ENCODE results near the gene SEPTIN1. TPM values are rescaled to one million over a fixed set of nuclear protein-coding genes. Genes with fewer than 3 reads are reported as not detected.

The SEPTIN1 gene
- total RNA-seq, 1 experiment from 2014 or later = 3.4 TPM

DNA sequence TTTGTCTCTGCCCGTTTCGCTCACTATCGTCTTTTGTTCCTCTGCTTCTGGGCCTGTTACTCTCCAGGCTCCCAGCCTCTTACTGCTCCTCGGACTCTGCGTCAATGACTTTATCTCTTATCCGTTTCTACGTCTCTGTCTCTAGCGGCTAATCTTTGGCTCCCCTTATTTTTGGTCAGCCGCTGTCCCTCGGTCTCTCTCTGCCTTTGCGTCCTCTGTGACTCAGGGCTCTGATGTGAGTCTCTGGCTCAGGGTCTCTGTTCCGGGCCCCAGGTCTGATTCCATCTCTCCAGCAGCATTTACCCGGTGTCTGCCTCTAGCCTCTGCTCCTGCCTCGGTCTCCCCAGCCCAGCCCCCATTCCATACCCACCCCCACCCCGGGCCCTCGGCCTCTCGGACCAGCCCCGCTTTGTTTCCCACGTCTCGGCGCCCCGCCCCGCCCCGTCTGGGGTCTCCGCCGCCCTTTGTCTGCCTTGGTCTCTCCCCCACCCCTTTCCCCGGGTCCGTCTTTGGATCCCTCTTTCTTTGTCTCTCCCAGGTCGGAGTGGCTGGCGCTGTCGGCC lies 12.3 kb upstream of the SEPTIN1 start:
- no peak for DNase-seq (ENCODE audit: low read depth, low spot score)
- Histone ChIP-seq H3K27ac (ENCODE audit: low read depth, low read length) (peak overlapping the region; percentile 97), H3K27me3 (ENCODE audit: insufficient read depth, low read length) (no peaks in the 10 kb centered on the region), H3K4me1 (ENCODE audit: control insufficient read depth in 1 of 2, insufficient read depth in 2 of 2, low read length in 2 of 2) (peaks cover 24 to 43% of the 10 kb centered on the region in 2 experiments), H3K9me2 (ENCODE audit: insufficient read depth) (no peaks in the 10 kb centered on the region), H3K4me2 (ENCODE audit: low read length) (peak overlapping the region; percentile 88), H3K9me3 (ENCODE audit: control insufficient read depth in 1 of 2, insufficient read depth in 1 of 2, low read depth in 1 of 2, low read length in 2 of 2) (no peaks in the 10 kb centered on the region), H4K20me1 (ENCODE audit: insufficient read depth) (no peaks in the 10 kb centered on the region), H3K9ac (ENCODE audit: low read length) (peak overlapping the region; percentile 87), H3K4me3 (replicated peaks in 1 of 2; ENCODE audit: low read depth in 1 of 2, low read length in 2 of 2) (peak overlapping the region; percentile 95 to 96), H3K36me3 (ENCODE audit: control insufficient read depth in 1 of 2, insufficient read depth in 2 of 2, low read length in 2 of 2) (peaks cover 2 to 18% of the 10 kb centered on the region in 2 experiments; a peak in 3 of 4 replicates), H2AFZ (ENCODE audit: low read depth, low read length, poor library complexity, severe bottlenecking) (peak overlapping the region; percentile 45), H3K79me2 (ENCODE audit: insufficient read depth, low read length) (peaks cover 25% of the 10 kb centered on the region)
- CTCF ChIA-PET = interaction anchor here (0.6 to 2.5 kb wide), 8 partner anchors 12 to 256 kb away, joined by 3 to 19 read pairs (median 6); partner anchors contain the start of genes DCTPP1, PRR14 and ZNF771
- intact Hi-C loops (cut with micrococcal nuclease) = loop anchor here (1.0 to 2.0 kb wide), 2 partner anchors 16 to 39 kb away; partner anchors contain the start of gene CD2BP2
- TF ChIP-seq TCF7L2 (IDR thresholded peaks at IDR 0.05; ENCODE audit: borderline replicate concordance, extremely low read depth, insufficient read depth, insufficient read length) (no peak), EZH2 (IDR thresholded peaks at IDR 0.05) (no peak), POLR2A (IDR thresholded peaks at IDR 0.05; ENCODE audit: borderline replicate concordance, extremely low read depth, insufficient read depth, insufficient read length) (no peak), ZFX (IDR thresholded peaks at IDR 0.05) (no peak), CEBPB (IDR thresholded peaks at IDR 0.05; ENCODE audit: low read depth) (no peak), EGR1 (IDR thresholded peaks at IDR 0.05; ENCODE audit: low read depth) (no peak), EZH2phosphoT487 (IDR thresholded peaks at IDR 0.05; ENCODE audit: borderline replicate concordance) (no peak), JUND (IDR thresholded peaks at IDR 0.05) (no peak), SIN3A (IDR thresholded peaks at IDR 0.05; ENCODE audit: low read depth) (no peak), SP1 (IDR thresholded peaks at IDR 0.05; ENCODE audit: low read depth) (no peak)
- TF ChIP-seq, protein P1, sequence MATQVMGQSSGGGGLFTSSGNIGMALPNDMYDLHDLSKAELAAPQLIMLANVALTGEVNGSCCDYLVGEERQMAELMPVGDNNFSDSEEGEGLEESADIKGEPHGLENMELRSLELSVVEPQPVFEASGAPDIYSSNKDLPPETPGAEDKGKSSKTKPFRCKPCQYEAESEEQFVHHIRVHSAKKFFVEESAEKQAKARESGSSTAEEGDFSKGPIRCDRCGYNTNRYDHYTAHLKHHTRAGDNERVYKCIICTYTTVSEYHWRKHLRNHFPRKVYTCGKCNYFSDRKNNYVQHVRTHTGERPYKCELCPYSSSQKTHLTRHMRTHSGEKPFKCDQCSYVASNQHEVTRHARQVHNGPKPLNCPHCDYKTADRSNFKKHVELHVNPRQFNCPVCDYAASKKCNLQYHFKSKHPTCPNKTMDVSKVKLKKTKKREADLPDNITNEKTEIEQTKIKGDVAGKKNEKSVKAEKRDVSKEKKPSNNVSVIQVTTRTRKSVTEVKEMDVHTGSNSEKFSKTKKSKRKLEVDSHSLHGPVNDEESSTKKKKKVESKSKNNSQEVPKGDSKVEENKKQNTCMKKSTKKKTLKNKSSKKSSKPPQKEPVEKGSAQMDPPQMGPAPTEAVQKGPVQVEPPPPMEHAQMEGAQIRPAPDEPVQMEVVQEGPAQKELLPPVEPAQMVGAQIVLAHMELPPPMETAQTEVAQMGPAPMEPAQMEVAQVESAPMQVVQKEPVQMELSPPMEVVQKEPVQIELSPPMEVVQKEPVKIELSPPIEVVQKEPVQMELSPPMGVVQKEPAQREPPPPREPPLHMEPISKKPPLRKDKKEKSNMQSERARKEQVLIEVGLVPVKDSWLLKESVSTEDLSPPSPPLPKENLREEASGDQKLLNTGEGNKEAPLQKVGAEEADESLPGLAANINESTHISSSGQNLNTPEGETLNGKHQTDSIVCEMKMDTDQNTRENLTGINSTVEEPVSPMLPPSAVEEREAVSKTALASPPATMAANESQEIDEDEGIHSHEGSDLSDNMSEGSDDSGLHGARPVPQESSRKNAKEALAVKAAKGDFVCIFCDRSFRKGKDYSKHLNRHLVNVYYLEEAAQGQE (IDR thresholded peaks at IDR 0.05; ENCODE audit: low read depth) = no peak
- TF ChIP-seq, protein P2, sequence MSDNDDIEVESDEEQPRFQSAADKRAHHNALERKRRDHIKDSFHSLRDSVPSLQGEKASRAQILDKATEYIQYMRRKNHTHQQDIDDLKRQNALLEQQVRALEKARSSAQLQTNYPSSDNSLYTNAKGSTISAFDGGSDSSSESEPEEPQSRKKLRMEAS (IDR thresholded peaks at IDR 0.05) = no peak
- POLR2A ChIA-PET = interaction anchor here (1.0 to 2.1 kb wide), 6 partner anchors 12 to 35 kb away, joined by 3 to 10 read pairs (median 4); partner anchors contain the start of genes DCTPP1 and ZNF771
- no peak; the same call in 1 of the 2 replicates for ATAC-seq
- RAD21 ChIA-PET (ENCODE audit: low non-redundant PET in 1 of 2, low total read pairs in 2 of 2, uncharacterized antibody in 2 of 2, unreplicated experiment in 2 of 2) = interaction anchor here (0.6 to 1.9 kb wide), 2 partner anchors 40 to 579 kb away, joined by 3 to 4 read pairs; partner anchors contain the start of genes CD2BP2 (in 1 of the 2) and PAGR1 (in 1 of the 2)
- no TSS peak for BruUV-seq (replicated peaks)

Measured in HCT116 (cell line).